SK-N-SH (cell line): Measurements from ENCODE around the gene CNTNAP2.

Source experiments
- CHD2 ChIP-seq: fragments of 150-350 bp; IDR thresholded peaks from 2 replicates; pipeline ENCODE4 v1.6.1; 2018; ENCODE audit warnings: low read length; ENCODE audit not compliant: partially characterized antibody
- EZH2phosphoT487 ChIP-seq: fragments of 200-600 bp; sonication (generic); IDR thresholded peaks from 2 replicates; pipeline ENCODE4 v1.6.1; 2017; ENCODE audit warnings: low read depth, mixed run types, mild to moderate bottlenecking, antibody characterized with exemption, moderate library complexity, borderline replicate concordance
- GATA2 ChIP-seq: sonication (generic); formaldehyde crosslinking; IDR thresholded peaks from 2 replicates; pipeline ENCODE4 v1.5.0; 2020; ENCODE audit warnings: mild to moderate bottlenecking, missing genetic modification reagents
- NFIC ChIP-seq: IDR thresholded peaks from 2 replicates; pipeline ENCODE4 v1.4.0; 2012; ENCODE audit warnings: borderline replicate concordance
- TAF1 ChIP-seq: IDR thresholded peaks from 2 replicates; pipeline ENCODE4 v1.6.1; 2012; ENCODE audit warnings: low read depth, mild to moderate bottlenecking, low read length, moderate library complexity, borderline replicate concordance
- TF ChIP-seq, protein P1 (sequence below): fragments of 200-600 bp; sonication (generic); IDR thresholded peaks from 2 replicates; pipeline ENCODE4 v1.6.1; 2017; ENCODE audit warnings: antibody characterized with exemption, mild to moderate bottlenecking, moderate library complexity

DNA sequence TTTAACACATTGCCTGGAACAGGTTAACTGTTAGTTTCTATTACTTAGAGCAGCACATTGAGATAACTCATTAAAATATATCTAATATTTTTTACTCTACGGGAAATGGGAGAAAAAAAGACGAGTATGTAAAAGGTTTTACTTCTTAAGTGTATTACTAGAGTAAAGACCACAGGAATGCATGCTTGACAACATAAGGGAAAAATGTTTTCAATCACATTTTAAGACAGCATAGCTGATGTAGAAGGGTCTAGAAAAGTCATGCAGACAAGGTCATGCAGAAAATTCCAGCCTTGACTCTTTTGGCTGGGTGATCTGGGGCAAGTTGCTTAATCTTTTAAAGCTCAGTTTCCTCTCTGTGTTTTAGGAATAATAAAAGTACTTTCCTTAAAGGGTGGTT is 806.2 kb downstream of the CNTNAP2 start:
- TF ChIP-seq CHD2 (no peak), NFIC (no peak), TAF1 (no peak), EZH2phosphoT487 (no peak), GATA2 (no peak)
- TF ChIP-seq, protein P1, sequence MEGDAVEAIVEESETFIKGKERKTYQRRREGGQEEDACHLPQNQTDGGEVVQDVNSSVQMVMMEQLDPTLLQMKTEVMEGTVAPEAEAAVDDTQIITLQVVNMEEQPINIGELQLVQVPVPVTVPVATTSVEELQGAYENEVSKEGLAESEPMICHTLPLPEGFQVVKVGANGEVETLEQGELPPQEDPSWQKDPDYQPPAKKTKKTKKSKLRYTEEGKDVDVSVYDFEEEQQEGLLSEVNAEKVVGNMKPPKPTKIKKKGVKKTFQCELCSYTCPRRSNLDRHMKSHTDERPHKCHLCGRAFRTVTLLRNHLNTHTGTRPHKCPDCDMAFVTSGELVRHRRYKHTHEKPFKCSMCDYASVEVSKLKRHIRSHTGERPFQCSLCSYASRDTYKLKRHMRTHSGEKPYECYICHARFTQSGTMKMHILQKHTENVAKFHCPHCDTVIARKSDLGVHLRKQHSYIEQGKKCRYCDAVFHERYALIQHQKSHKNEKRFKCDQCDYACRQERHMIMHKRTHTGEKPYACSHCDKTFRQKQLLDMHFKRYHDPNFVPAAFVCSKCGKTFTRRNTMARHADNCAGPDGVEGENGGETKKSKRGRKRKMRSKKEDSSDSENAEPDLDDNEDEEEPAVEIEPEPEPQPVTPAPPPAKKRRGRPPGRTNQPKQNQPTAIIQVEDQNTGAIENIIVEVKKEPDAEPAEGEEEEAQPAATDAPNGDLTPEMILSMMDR, result no peak
